K562 (cell line): ENCODE results near the gene WEE1. TPM values are rescaled to one million over a fixed set of nuclear protein-coding genes. Genes with fewer than 3 reads are reported as not detected.
A peak's percentile ranks its signal among the peaks of the same experiment; 100 is the strongest.

Experiments used
- ARHGAP35 ChIP-seq: fragments of 450-650 bp; IDR thresholded peaks from 2 replicates; pipeline ENCODE4 v1.6.1; 2018; ENCODE audit not compliant: partially characterized antibody
- CTBP1 ChIP-seq: fragments of 450-650 bp; IDR thresholded peaks from 2 replicates; pipeline ENCODE4 v1.6.1; 2016; ENCODE audit warnings: borderline replicate concordance
- FUS ChIP-seq: fragments of 200-400 bp; formaldehyde crosslinking; optimal IDR thresholded peaks from 2 replicates; pipeline ENCODE3; 2017; ENCODE audit warnings: low read depth, low read length
- NCOA6 ChIP-seq: fragments of 450-650 bp; IDR thresholded peaks from 2 replicates; pipeline ENCODE4 v1.6.1; 2017; ENCODE audit warnings: mild to moderate bottlenecking
- PRPF4 ChIP-seq: fragments of 200-400 bp; formaldehyde crosslinking; IDR thresholded peaks from one replicate; pipeline ENCODE4 v1.6.1; 2017; ENCODE audit warnings: low read length, low read depth, mild to moderate bottlenecking; ENCODE audit not compliant: insufficient read depth, poor library complexity, severe bottlenecking
- RAD51 ChIP-seq: fragments of 450-650 bp; IDR thresholded peaks from 2 replicates; pipeline ENCODE4 v1.7.1; 2016; ENCODE audit warnings: low read depth, mild to moderate bottlenecking, borderline replicate concordance
- RBBP5 ChIP-seq: fragments of 200-600 bp; sonication (generic); IDR thresholded peaks from 2 replicates; pipeline ENCODE4 v1.6.1; 2012; ENCODE audit warnings: borderline replicate concordance, mild to moderate bottlenecking, low read length, control low read depth, inconsistent platforms; ENCODE audit not compliant: insufficient read depth, poor library complexity, severe bottlenecking
- SETDB1 ChIP-seq: IDR thresholded peaks from one replicate; pipeline ENCODE4 v1.6.1; 2012; ENCODE audit warnings: low read length, control low read depth, inconsistent platforms
- TRIM28 ChIP-seq: fragments of 450-650 bp; IDR thresholded peaks from 2 replicates; pipeline ENCODE4 v1.6.1; 2017
- ZFP1 ChIP-seq: fragments of 450-650 bp; formaldehyde crosslinking; IDR thresholded peaks from 2 replicates; pipeline ENCODE4 v1.4.0; 2020; ENCODE audit warnings: mild to moderate bottlenecking, mixed read lengths
- polyA plus RNA-seq, 8 experiments: library from polyadenylated mRNA; depleted of rRNA in 4 of 8; stranded (reverse) in 5 of 8; unstranded in 3 of 8; fragments of >200 nt; fragmentation: Nextera tagmentation in 2 of 8; fragmentation: Illumina TruSeq in 1 of 8; extraction: Ambion mirVana in 2 of 8; extraction: Trizol in 1 of 8; gene quantifications; 2 replicates each; pipeline versions ENCODE4 v1.2.1 to v1.2.3, GENCODE V29; 2011 to 2014; ENCODE audit warnings: inconsistent platforms in 1 of 8, missing spikeins in 1 of 8
- total RNA-seq, 7 experiments: library from RNA; depleted of rRNA in 6 of 7; stranded (reverse); fragments of >200 nt in 6 of 7; fragmentation: Illumina TruSeq in 2 of 7; extraction: Trizol in 2 of 7; gene quantifications; 2 replicates each; pipeline versions ENCODE4 v1.2.1 to v1.2.3, GENCODE V29; 2011 to 2021; ENCODE audit warnings: low replicate concordance in 1 of 7
- TF ChIP-seq, protein P1 (sequence below): sonication (generic); formaldehyde crosslinking; IDR thresholded peaks from 2 replicates; pipeline ENCODE4 v1.8.1; 2023; ENCODE audit warnings: mild to moderate bottlenecking, missing genetic modification reagents
- TF ChIP-seq, protein P2 (sequence below), 2 experiments: fragments of 450-650 bp; conservative IDR thresholded peaks; 2 replicates each; pipeline ENCODE4 v1.6.1; 2017; ENCODE audit warnings: mild to moderate bottlenecking in 2 of 2, moderate library complexity in 2 of 2
- TF ChIP-seq, protein P3 (sequence below): fragments of 450-650 bp; IDR thresholded peaks from 2 replicates; pipeline ENCODE4 v1.6.1; 2017; ENCODE audit warnings: antibody characterized with exemption, mild to moderate bottlenecking
- TF ChIP-seq, protein P4 (sequence below), 2 experiments: fragments of 200-800 bp in 1 of 2; sonication (Bioruptor generic) in 1 of 2; sonication (generic) in 1 of 2; formaldehyde crosslinking in 1 of 2; IDR thresholded peaks in 1 of 2; conservative IDR thresholded peaks in 1 of 2; 2 replicates each; pipeline versions ENCODE4 v1.5.0 to v1.6.1; 2016 to 2020; ENCODE audit warnings: missing compliant biosample characterization in 1 of 2, missing genetic modification characterization in 1 of 2, missing genetic modification reagents in 1 of 2
- TF ChIP-seq, protein P5 (sequence below): fragments of 250-450 bp; sonication (Bioruptor Pico); IDR thresholded peaks from 2 replicates; pipeline ENCODE4 v1.8.0; 2021; ENCODE audit warnings: moderate library complexity, mild to moderate bottlenecking, inconsistent platforms
- TF ChIP-seq, protein P6 (sequence below): fragments of 250-450 bp; sonication (Bioruptor Pico); IDR thresholded peaks from 2 replicates; pipeline ENCODE4 v1.5.1; 2021; ENCODE audit warnings: mild to moderate bottlenecking

Gene WEE1
- total and polyA plus RNA-seq, 9 of the 15 experiments (the other 6 are each of a cell fraction or from before 2014, with no cell fraction given), result 21.9 to 99.0 (median 67.4) TPM

DNA sequence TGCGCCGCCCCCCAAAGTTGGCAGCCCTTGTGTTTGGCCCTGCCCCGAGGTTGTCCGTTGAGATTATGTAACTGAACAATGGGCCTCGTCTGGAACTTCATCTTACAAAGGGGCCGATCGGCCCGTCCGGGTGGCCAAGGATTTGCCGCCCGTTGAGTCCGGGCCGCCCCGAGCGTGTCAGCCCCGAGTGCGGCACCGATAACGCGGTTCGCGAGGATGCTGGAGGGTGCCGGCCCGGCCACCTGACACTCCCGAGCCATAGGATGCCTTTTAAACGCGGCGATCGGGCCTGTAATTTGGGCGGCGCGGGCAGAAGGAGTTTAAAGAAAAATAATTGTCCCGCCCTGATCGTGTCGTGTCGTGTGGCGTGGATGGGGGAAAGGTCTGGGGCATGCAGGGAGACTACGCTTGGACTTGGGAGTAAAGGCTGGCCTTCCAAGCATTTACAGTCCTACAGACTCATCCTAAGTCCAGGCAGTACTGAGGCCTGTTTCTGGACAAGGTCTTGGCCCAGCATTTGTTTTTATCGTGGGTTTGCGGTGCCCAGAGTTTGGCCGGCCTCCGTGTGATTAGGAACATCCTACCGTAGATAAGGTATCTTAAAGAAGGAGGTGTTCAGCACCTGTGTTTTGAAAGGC lies 1.3 kb downstream of the WEE1 start (continued):
- TF ChIP-seq, protein P1, sequence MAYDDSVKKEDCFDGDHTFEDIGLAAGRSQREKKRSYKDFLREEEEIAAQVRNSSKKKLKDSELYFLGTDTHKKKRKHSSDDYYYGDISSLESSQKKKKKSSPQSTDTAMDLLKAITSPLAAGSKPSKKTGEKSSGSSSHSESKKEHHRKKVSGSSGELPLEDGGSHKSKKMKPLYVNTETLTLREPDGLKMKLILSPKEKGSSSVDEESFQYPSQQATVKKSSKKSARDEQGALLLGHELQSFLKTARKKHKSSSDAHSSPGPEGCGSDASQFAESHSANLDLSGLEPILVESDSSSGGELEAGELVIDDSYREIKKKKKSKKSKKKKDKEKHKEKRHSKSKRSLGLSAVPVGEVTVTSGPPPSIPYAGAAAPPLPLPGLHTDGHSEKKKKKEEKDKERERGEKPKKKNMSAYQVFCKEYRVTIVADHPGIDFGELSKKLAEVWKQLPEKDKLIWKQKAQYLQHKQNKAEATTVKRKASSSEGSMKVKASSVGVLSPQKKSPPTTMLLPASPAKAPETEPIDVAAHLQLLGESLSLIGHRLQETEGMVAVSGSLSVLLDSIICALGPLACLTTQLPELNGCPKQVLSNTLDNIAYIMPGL (CRISPR knock-in tag), result no peak
- TF ChIP-seq, protein P2, sequence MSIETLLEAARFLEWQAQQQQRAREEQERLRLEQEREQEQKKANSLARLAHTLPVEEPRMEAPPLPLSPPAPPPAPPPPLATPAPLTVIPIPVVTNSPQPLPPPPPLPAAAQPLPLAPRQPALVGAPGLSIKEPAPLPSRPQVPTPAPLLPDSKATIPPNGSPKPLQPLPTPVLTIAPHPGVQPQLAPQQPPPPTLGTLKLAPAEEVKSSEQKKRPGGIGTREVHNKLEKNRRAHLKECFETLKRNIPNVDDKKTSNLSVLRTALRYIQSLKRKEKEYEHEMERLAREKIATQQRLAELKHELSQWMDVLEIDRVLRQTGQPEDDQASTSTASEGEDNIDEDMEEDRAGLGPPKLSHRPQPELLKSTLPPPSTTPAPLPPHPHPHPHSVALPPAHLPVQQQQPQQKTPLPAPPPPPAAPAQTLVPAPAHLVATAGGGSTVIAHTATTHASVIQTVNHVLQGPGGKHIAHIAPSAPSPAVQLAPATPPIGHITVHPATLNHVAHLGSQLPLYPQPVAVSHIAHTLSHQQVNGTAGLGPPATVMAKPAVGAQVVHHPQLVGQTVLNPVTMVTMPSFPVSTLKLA (conservative IDR thresholded peaks at IDR 0.05), result peak in 1 of 2 experiments; percentile 53; a peak in 3 of 4 replicates
- TF ChIP-seq CTBP1 (peak; percentile 34; the same call in 1 of the 2 replicates), RAD51 (no peak), SETDB1 (no peak), ARHGAP35 (no peak), ZFP1 (CRISPR knock-in tag) (no peak), TRIM28 (no peak), PRPF4 (no peak), FUS (no peak), RBBP5 (peak; percentile 32), NCOA6 (no peak)
- TF ChIP-seq, protein P3, sequence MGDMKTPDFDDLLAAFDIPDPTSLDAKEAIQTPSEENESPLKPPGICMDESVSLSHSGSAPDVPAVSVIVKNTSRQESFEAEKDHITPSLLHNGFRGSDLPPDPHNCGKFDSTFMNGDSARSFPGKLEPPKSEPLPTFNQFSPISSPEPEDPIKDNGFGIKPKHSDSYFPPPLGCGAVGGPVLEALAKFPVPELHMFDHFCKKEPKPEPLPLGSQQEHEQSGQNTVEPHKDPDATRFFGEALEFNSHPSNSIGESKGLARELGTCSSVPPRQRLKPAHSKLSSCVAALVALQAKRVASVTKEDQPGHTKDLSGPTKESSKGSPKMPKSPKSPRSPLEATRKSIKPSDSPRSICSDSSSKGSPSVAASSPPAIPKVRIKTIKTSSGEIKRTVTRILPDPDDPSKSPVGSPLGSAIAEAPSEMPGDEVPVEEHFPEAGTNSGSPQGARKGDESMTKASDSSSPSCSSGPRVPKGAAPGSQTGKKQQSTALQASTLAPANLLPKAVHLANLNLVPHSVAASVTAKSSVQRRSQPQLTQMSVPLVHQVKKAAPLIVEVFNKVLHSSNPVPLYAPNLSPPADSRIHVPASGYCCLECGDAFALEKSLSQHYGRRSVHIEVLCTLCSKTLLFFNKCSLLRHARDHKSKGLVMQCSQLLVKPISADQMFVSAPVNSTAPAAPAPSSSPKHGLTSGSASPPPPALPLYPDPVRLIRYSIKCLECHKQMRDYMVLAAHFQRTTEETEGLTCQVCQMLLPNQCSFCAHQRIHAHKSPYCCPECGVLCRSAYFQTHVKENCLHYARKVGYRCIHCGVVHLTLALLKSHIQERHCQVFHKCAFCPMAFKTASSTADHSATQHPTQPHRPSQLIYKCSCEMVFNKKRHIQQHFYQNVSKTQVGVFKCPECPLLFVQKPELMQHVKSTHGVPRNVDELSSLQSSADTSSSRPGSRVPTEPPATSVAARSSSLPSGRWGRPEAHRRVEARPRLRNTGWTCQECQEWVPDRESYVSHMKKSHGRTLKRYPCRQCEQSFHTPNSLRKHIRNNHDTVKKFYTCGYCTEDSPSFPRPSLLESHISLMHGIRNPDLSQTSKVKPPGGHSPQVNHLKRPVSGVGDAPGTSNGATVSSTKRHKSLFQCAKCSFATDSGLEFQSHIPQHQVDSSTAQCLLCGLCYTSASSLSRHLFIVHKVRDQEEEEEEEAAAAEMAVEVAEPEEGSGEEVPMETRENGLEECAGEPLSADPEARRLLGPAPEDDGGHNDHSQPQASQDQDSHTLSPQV, result no peak
- TF ChIP-seq, protein P4, sequence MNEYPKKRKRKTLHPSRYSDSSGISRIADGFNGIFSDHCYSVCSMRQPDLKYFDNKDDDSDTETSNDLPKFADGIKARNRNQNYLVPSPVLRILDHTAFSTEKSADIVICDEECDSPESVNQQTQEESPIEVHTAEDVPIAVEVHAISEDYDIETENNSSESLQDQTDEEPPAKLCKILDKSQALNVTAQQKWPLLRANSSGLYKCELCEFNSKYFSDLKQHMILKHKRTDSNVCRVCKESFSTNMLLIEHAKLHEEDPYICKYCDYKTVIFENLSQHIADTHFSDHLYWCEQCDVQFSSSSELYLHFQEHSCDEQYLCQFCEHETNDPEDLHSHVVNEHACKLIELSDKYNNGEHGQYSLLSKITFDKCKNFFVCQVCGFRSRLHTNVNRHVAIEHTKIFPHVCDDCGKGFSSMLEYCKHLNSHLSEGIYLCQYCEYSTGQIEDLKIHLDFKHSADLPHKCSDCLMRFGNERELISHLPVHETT (CRISPR knock-in tag; conservative IDR thresholded peaks at IDR 0.05 in 1 of 2, IDR thresholded peaks at IDR 0.05 in 1 of 2), result no peak
- TF ChIP-seq, protein P5, sequence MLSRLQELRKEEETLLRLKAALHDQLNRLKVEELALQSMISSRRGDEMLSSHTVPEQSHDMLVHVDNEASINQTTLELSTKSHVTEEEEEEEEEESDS (CRISPR knock-in tag), result no peak
- TF ChIP-seq, protein P6, sequence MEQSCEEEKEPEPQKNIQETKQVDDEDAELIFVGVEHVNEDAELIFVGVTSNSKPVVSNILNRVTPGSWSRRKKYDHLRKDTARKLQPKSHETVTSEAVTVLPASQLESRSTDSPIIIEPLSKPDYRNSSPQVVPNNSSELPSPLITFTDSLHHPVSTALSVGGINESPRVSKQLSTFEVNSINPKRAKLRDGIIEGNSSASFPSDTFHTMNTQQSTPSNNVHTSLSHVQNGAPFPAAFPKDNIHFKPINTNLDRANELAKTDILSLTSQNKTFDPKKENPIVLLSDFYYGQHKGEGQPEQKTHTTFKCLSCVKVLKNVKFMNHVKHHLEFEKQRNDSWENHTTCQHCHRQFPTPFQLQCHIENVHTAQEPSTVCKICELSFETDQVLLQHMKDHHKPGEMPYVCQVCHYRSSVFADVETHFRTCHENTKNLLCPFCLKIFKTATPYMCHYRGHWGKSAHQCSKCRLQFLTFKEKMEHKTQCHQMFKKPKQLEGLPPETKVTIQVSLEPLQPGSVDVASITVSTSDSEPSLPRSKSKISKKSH (CRISPR knock-in tag), result no peak
